ENCODE data around the gene AKR1B1. TPM values are rescaled to one million over a fixed set of nuclear protein-coding genes. Genes with fewer than 3 reads are reported as not detected.
A peak's percentile ranks its signal among the peaks of the same experiment; 100 is the strongest.

AKR1B1 gene
- total and polyA plus RNA-seq, 9 of the 15 experiments (the other 6 are each of a cell fraction or from before 2014, with no cell fraction given): 2.0 to 10.6 (median 6.2) TPM

GRCh38 chr7:134432296-134433152, 26.4 kb downstream of the AKR1B1 start:
- Histone ChIP-seq H4K20me1 (replicated peaks; ENCODE audit: control insufficient read depth, insufficient read depth, low read length) (peaks cover 6% of the 10 kb centered on the region; the same call in 1 of the 2 replicates), H3K27ac (ENCODE audit: extremely low read depth, low read depth, low read length) (no peak overlapping the region)
- TF ChIP-seq SAFB (IDR thresholded peaks at IDR 0.05; ENCODE audit: borderline replicate concordance, low read depth, low read length) (no peak), CREB3L1 (IDR thresholded peaks at IDR 0.05; ENCODE audit: borderline replicate concordance, low read depth) (peak; percentile 44; the same call in 1 of the 2 replicates), POLR2AphosphoS2 (IDR thresholded peaks at IDR 0.05; ENCODE audit: low read length) (no peak), ARID3B (CRISPR knock-in tag; IDR thresholded peaks at IDR 0.05; ENCODE audit: borderline replicate concordance) (no peak), DACH1 (IDR thresholded peaks at IDR 0.05; ENCODE audit: partially characterized antibody) (peak; percentile 27), ZNF253 (CRISPR knock-in tag; conservative IDR thresholded peaks at IDR 0.05) (no peak), ZNF398 (CRISPR knock-in tag; IDR thresholded peaks at IDR 0.05) (no peak), ZNF277 (CRISPR knock-in tag; IDR thresholded peaks at IDR 0.05; ENCODE audit: borderline replicate concordance) (no peak), LCOR (CRISPR knock-in tag; IDR thresholded peaks at IDR 0.05) (peak; percentile 88), HNRNPH1 (optimal IDR thresholded peaks at IDR 0.05; ENCODE audit: low read depth, low read length) (no peak)

More at GRCh38 chr7:134432296-134433152, 26.4 kb downstream of the AKR1B1 start:
- Histone ChIP-seq H3K4me3 (0 out of 2 replicates have a peak overlapping the region, but pooled peaks have one; percentile 7), H3K79me2 (ENCODE audit: control insufficient read depth, insufficient read depth, low read length) (no peaks in the 10 kb centered on the region), H3K9me3 (replicated peaks; ENCODE audit: control insufficient read depth, insufficient read depth, low read depth, low read length) (no peaks in the 10 kb centered on the region), H3K27me3 (ENCODE audit: control insufficient read depth in 2 of 2, insufficient read depth in 2 of 2, low read length in 2 of 2) (peaks cover 2 to 10% of the 10 kb centered on the region in 2 experiments; a peak in 2 of 5 replicates), H3K36me3 (ENCODE audit: control insufficient read depth, insufficient read depth, low read length) (no peaks in the 10 kb centered on the region), H3K4me1 (replicated peaks in 1 of 2; ENCODE audit: control insufficient read depth in 2 of 2, insufficient read depth in 2 of 2, low read length in 2 of 2) (peaks cover 4 to 6% of the 10 kb centered on the region in 2 experiments; a peak in 2 of 5 replicates), H2AFZ (ENCODE audit: low read depth, low read length) (peak overlapping the region; percentile 88), H3K9me1 (ENCODE audit: control insufficient read depth, insufficient read depth, low read length) (no peaks in the 10 kb centered on the region), H3K4me2 (ENCODE audit: insufficient read depth, low read length) (peak overlapping the region; percentile 71), H3K9ac (ENCODE audit: insufficient read depth in 1 of 2, low read depth in 2 of 2, low read length in 2 of 2) (peak overlapping the region in 1 of 2 experiments; percentile 37; a peak in 2 of 4 replicates)
- no TSS peak for BruUV-seq (replicated peaks)
- DNase-seq (ENCODE audit: extremely low read depth in 1 of 4, low spot score in 3 of 4): peak; percentile 89 to 93 (median 90)
- ChIA-PET POLR2A (interaction anchor here (0.6 to 1.6 kb wide), 15 partner anchors 9 to 1206 kb away, joined by 3 to 7 read pairs (median 4); no protein-coding TSS in a partner anchor), CTCF (ENCODE audit: low intra/inter-chr PET ratio) (interaction anchor here (0.9 to 6.0 kb wide), 7 partner anchors 18 to 521 kb away, joined by 3 to 95 read pairs (median 6); no protein-coding TSS in a partner anchor)
- intact Hi-C loops (cut with micrococcal nuclease) (loop anchor here (1.0 to 10.0 kb wide), 7 partner anchors 46 to 522 kb away; no protein-coding TSS in a partner anchor), in situ Hi-C loops (cut with MboI) (no loop called here)
- 3% methylated on average over 31 of the region's 31 CpGs for WGBS (ENCODE audit: insufficient coverage, low coverage, missing lambda C conversion rate)
- FAIRE-seq: peak; percentile 95
- peak; percentile 99 for ATAC-seq
